ENCODE measurements around the gene RHBDF2. TPM values are rescaled to one million over a fixed set of nuclear protein-coding genes. Genes with fewer than 3 reads are reported as not detected.

The RHBDF2 gene
- total and polyA plus RNA-seq, 2 donors (not counting 1 experiment from before 2014, with no cell fraction given), result 288 to 482 TPM

GRCh38 chr17:76543826-76544545 lies 42.8 kb upstream of the RHBDF2 start:
- ATAC-seq (ENCODE audit: low read depth) (no peak), DNase-seq (no peak)
- no peaks in the 10 kb centered on the region for H3K79me2 ChIP-seq (ENCODE audit: control insufficient read depth, insufficient read depth, low read length)
- WGBS (ENCODE audit: insufficient coverage), result 54% methylated on average over 17 of the region's 22 CpGs
- ChIA-PET CTCF (interaction anchor here (1.0 to 5.6 kb wide), 4 partner anchors 10 to 136 kb away, joined by 3 to 156 read pairs (median 4); no protein-coding TSS in a partner anchor), POLR2A (interaction anchor here (1.3 to 1.6 kb wide), 2 partner anchors 13 to 16 kb away, joined by 4 to 7 read pairs; no protein-coding TSS in a partner anchor)
- Mint-ChIP-seq H3K4me1 (peaks cover 11% of the 10 kb centered on the region), H3K27me3 (peaks cover 34% of the 10 kb centered on the region), H3K27ac (no peak overlapping the region), H3K9me3 (ENCODE audit: insufficient read depth) (no peaks in the 10 kb centered on the region), H3K4me3 (no peak overlapping the region)
- no peaks in the 10 kb centered on the region for H4K20me1 ChIP-seq (ENCODE audit: control insufficient read depth, insufficient read depth, low read length, poor library complexity, severe bottlenecking)
- peaks cover 0 to 24% (median 10%) of the 10 kb centered on the region in 4 experiments for H3K27me3 ChIP-seq (replicated peaks in 1 of 4; ENCODE audit: control extremely low read depth in 1 of 4, control insufficient read depth in 3 of 4, insufficient read depth in 4 of 4, low read length in 3 of 4)
- TF ChIP-seq EZH2 (IDR thresholded peaks at IDR 0.05; ENCODE audit: borderline replicate concordance, insufficient read depth, low read depth, low read length, poor library complexity, severe bottlenecking), result no peak
- TF ChIP-seq CTCF (IDR thresholded peaks at IDR 0.05), result no peak
- no peak overlapping the region for H3K4me2 ChIP-seq (replicated peaks; ENCODE audit: low read depth, low read length, poor library complexity, severe bottlenecking)
- H3K36me3 ChIP-seq (replicated peaks in 1 of 2; ENCODE audit: control extremely low read depth in 1 of 2, control insufficient read depth in 1 of 2, extremely low read depth in 1 of 2, insufficient read depth in 2 of 2, low read length in 1 of 2), result peaks cover 0 to 3% of the 10 kb centered on the region in 2 experiments
- intact Hi-C loops (cut with micrococcal nuclease), result no loop called here
- peaks cover 14 to 16% of the 10 kb centered on the region in 2 donors for H3K4me1 ChIP-seq (ENCODE audit: control insufficient read depth in 2 of 2, insufficient read depth in 2 of 2, low read length in 2 of 2)
- H3K27ac ChIP-seq (ENCODE audit: low read length in 2 of 2), result no peak overlapping the region
- H3K4me3 ChIP-seq (ENCODE audit: control extremely low read depth in 1 of 5, extremely low read depth in 1 of 5, insufficient read depth in 1 of 5, low read depth in 2 of 5, low read length in 4 of 5), result no peak overlapping the region
- peaks cover 0 to 6% (median 0%) of the 10 kb centered on the region in 3 donors for H3K9me3 ChIP-seq (ENCODE audit: control extremely low read depth in 1 of 3, control insufficient read depth in 2 of 3, insufficient read depth in 1 of 3, low read length in 2 of 3)
- H2AFZ ChIP-seq (ENCODE audit: insufficient read depth, low read depth, low read length, poor library complexity, severe bottlenecking), result no peak overlapping the region
- H3K9ac ChIP-seq (ENCODE audit: low read length), result no peak overlapping the region

GRCh38 chr17:76543482-76543825 lies 42.2 kb upstream of the RHBDF2 start:
- no peak overlapping the region for H3K27ac ChIP-seq (ENCODE audit: low read length in 2 of 2)
- no peak overlapping the region for H3K9ac ChIP-seq (ENCODE audit: low read length)
- no peak overlapping the region for H3K4me3 ChIP-seq (ENCODE audit: control extremely low read depth in 1 of 5, extremely low read depth in 1 of 5, insufficient read depth in 1 of 5, low read depth in 2 of 5, low read length in 4 of 5)
- peaks cover 14% of the 10 kb centered on the region for H3K4me1 Mint-ChIP-seq
- no peaks in the 10 kb centered on the region for H3K9me3 Mint-ChIP-seq (ENCODE audit: insufficient read depth)
- ATAC-seq (ENCODE audit: low read depth) (no peak), DNase-seq (no peak)
- CTCF ChIA-PET, result interaction anchor here (1.0 to 5.6 kb wide), 4 partner anchors 9 to 135 kb away, joined by 3 to 156 read pairs (median 4); no protein-coding TSS in a partner anchor
- H3K79me2 ChIP-seq (ENCODE audit: control insufficient read depth, insufficient read depth, low read length), result no peaks in the 10 kb centered on the region
- H3K4me1 ChIP-seq (ENCODE audit: control insufficient read depth in 2 of 2, insufficient read depth in 2 of 2, low read length in 2 of 2), result peaks cover 20% of the 10 kb centered on the region in 2 donors
- peaks cover 0 to 6% (median 0%) of the 10 kb centered on the region in 3 donors for H3K9me3 ChIP-seq (ENCODE audit: control extremely low read depth in 1 of 3, control insufficient read depth in 2 of 3, insufficient read depth in 1 of 3, low read length in 2 of 3)
- 93% methylated on average over 5 of the region's 6 CpGs for WGBS (ENCODE audit: insufficient coverage)
- H4K20me1 ChIP-seq (ENCODE audit: control insufficient read depth, insufficient read depth, low read length, poor library complexity, severe bottlenecking), result no peaks in the 10 kb centered on the region
- no peak overlapping the region for H3K4me3 Mint-ChIP-seq
- H3K27me3 Mint-ChIP-seq, result peaks cover 39% of the 10 kb centered on the region
- H3K36me3 ChIP-seq (replicated peaks in 1 of 2; ENCODE audit: control extremely low read depth in 1 of 2, control insufficient read depth in 1 of 2, extremely low read depth in 1 of 2, insufficient read depth in 2 of 2, low read length in 1 of 2), result peaks cover 0 to 3% of the 10 kb centered on the region in 2 experiments
- H3K27ac Mint-ChIP-seq, result no peak overlapping the region
- no peak overlapping the region for H2AFZ ChIP-seq (ENCODE audit: insufficient read depth, low read depth, low read length, poor library complexity, severe bottlenecking)
- peaks cover 0 to 29% (median 13%) of the 10 kb centered on the region in 4 experiments for H3K27me3 ChIP-seq (replicated peaks in 1 of 4; ENCODE audit: control extremely low read depth in 1 of 4, control insufficient read depth in 3 of 4, insufficient read depth in 4 of 4, low read length in 3 of 4)
- intact Hi-C loops (cut with micrococcal nuclease), result no loop called here
- POLR2A ChIA-PET, result interaction anchor here (1.3 to 1.6 kb wide), 2 partner anchors 14 to 16 kb away, joined by 4 to 7 read pairs; no protein-coding TSS in a partner anchor
- H3K4me2 ChIP-seq (replicated peaks; ENCODE audit: low read depth, low read length, poor library complexity, severe bottlenecking), result no peak overlapping the region
- no peak for TF ChIP-seq CTCF (IDR thresholded peaks at IDR 0.05)
- TF ChIP-seq EZH2 (IDR thresholded peaks at IDR 0.05; ENCODE audit: borderline replicate concordance, insufficient read depth, low read depth, low read length, poor library complexity, severe bottlenecking), result no peak

Data from B cell (primary cell).